Heart right ventricle (tissue), 16 donors: ENCODE results near the gene PODXL2. TPM values are rescaled to one million over a fixed set of nuclear protein-coding genes. Genes with fewer than 3 reads are reported as not detected.

Experiments
- ATAC-seq, 8 donors: fragments of 200-7000 bp; cut with Tn5 transposase; one replicate each; pipeline ENCODE4 v1.9.1; 2020; ENCODE audit warnings: mild to moderate bottlenecking in 8 of 8, moderate library complexity in 8 of 8, moderate number of reproducible peaks in 1 of 8
- DNase-seq, 2 donors: peaks; one replicate each; pipeline ENCODE4 v3.0.0-alpha.2; 2020
- H3K27ac ChIP-seq, 10 donors: fragments of 200-600 bp; sonication (generic) in 2 of 10; one replicate each; pipeline versions ENCODE4 v1.5.0 to v1.8.0; 2020 to 2022; ENCODE audit warnings: mild to moderate bottlenecking in 3 of 10
- H3K27me3 ChIP-seq, 7 donors: fragments of 200-600 bp; one replicate each; pipeline ENCODE4 v1.8.0; 2021 to 2022; ENCODE audit warnings: mild to moderate bottlenecking in 2 of 7
- H3K36me3 ChIP-seq, 9 donors: fragments of 200-600 bp; sonication (generic) in 1 of 9; one replicate each; pipeline versions ENCODE4 v1.5.0 to v1.8.0; 2020 to 2022; ENCODE audit warnings: mild to moderate bottlenecking in 2 of 9
- H3K4me1 ChIP-seq, 9 donors: fragments of 200-600 bp; sonication (generic) in 1 of 9; one replicate each; pipeline versions ENCODE4 v1.5.0 to v1.8.0; 2020 to 2022; ENCODE audit warnings: mild to moderate bottlenecking in 4 of 9
- H3K4me3 ChIP-seq, 10 donors: fragments of 200-600 bp; sonication (generic) in 2 of 10; one replicate each; pipeline versions ENCODE4 v1.5.0 to v1.8.0; 2020 to 2022; ENCODE audit warnings: mild to moderate bottlenecking in 7 of 10, moderate library complexity in 2 of 10
- H3K9me3 ChIP-seq, 11 donors: fragments of 200-600 bp in 10 of 11; sonication (generic) in 2 of 11; one replicate each; pipeline versions ENCODE4 v1.5.0 to v1.8.0; 2013 to 2022; ENCODE audit warnings: mild to moderate bottlenecking in 2 of 11, control low read depth in 1 of 11, moderate library complexity in 1 of 11
- WGBS, 2 donors: extraction: QIAGEN DNeasy Blood & Tissue Kit; methylation state at CpG; one replicate each; pipeline ENCODE4 v1.1.7; 2013; ENCODE audit warnings: inconsistent platforms in 1 of 2; 5-methylcytosine and 5-hydroxymethylcytosine counted together
- intact Hi-C, 10 donors: fragments of 100-400 bp; cut with DNase I; formaldehyde crosslinking; loops; one replicate each; pipeline versions ENCODE4 v1.11.1 to v1.14.2; 2022
- polyA plus RNA-seq, 2 donors: library from polyadenylated mRNA; stranded (reverse); fragments of 200-250 nt; gene quantifications; one replicate each; pipeline ENCODE4 v1.2.3, GENCODE V29; 2013
- total RNA-seq, 10 donors: library from RNA; stranded (reverse); fragmentation: NEBNext Ultra II Directional in 3 of 10; extraction: Animal tissue kit (Norgen Biotek cat#: 25700) in 3 of 10; gene quantifications; one replicate each; pipeline versions ENCODE4 v1.2.1 to v1.2.4, GENCODE V29; 2021 to 2023
- TF ChIP-seq, protein P1 (sequence below), 9 donors: fragments of 200-600 bp; sonication (generic) in 2 of 9; IDR thresholded peaks; one replicate each; pipeline versions ENCODE4 v1.5.0 to v1.8.0; 2021 to 2022; ENCODE audit warnings: antibody characterized with exemption in 9 of 9, mild to moderate bottlenecking in 5 of 9, moderate library complexity in 1 of 9
- donor health status: Arrhythmogenic right ventricular cardiomyopathy.
- donor health status: ischemic (EF 13 %, LVEDD 7.1; RV severe dilation, severe dysfunction).
- donor health status: healthy with polysubstance abuse.
- donor health status: DM: no; HTN: yes; CAD: no.
- donor health status: DM: no; HTN: no; CAD: no.
- donor health status: ischemic (EF 25% LVEDD 6.9; RV normal size, moderate dysfunction).
- donor health status: ischemic (EF 25% LVEDD 5.7; RV mildly dilated, moderate dysfunction).
- donor health status: healthy.
- donor health status: DM: yes; HTN: yes; CAD: no.
- donor health status: Ischemic cardiomyopathy.
- donor health status: ischemic (EF 35%, LVEDD 5.7; RV mildly dilated, moderate dysfunction).
- donor health status: nonischemic (EF 11% LVEDD 7.7; RV severe dilation, severe dysfunction).
- donor health status: DM: yes; HTN: yes; CAD: no.
- donor health status: PGD.
- donor health status: ischemic (EF 29% LVEDD 5.4; RV normal size, mild dysfunction).
- donor health status: nonischemic (EF 23%, LVEDD 6.1; RV moderate dilation, normal function).

PODXL2 gene
- total and polyA plus RNA-seq, 12 donors, result 0.42 to 4.0 (median 1.5) TPM

GRCh38 chr3:127655641-127656040 lies 26.7 kb downstream of the PODXL2 start:
- no peak for DNase-seq
- H3K4me1 ChIP-seq, result peaks cover 0 to 28% (median 4%) of the 10 kb centered on the region in 9 donors
- no peaks in the 10 kb centered on the region for H3K9me3 ChIP-seq
- no peaks in the 10 kb centered on the region for H3K27me3 ChIP-seq
- H3K36me3 ChIP-seq, result no peaks in the 10 kb centered on the region
- H3K4me3 ChIP-seq, result no peak overlapping the region
- intact Hi-C loops, result loop anchor here in 2 of 10 donors (10.0 kb wide), 1 partner anchor 399 kb away; the partner anchor contains the start of gene SEC61A1 (in 2 of the 2)
- no peak for ATAC-seq
- peak overlapping the region in 2 of 10 donors; percentile 3 to 15 for H3K27ac ChIP-seq
- TF ChIP-seq, protein P1, sequence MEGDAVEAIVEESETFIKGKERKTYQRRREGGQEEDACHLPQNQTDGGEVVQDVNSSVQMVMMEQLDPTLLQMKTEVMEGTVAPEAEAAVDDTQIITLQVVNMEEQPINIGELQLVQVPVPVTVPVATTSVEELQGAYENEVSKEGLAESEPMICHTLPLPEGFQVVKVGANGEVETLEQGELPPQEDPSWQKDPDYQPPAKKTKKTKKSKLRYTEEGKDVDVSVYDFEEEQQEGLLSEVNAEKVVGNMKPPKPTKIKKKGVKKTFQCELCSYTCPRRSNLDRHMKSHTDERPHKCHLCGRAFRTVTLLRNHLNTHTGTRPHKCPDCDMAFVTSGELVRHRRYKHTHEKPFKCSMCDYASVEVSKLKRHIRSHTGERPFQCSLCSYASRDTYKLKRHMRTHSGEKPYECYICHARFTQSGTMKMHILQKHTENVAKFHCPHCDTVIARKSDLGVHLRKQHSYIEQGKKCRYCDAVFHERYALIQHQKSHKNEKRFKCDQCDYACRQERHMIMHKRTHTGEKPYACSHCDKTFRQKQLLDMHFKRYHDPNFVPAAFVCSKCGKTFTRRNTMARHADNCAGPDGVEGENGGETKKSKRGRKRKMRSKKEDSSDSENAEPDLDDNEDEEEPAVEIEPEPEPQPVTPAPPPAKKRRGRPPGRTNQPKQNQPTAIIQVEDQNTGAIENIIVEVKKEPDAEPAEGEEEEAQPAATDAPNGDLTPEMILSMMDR (IDR thresholded peaks at IDR 0.05), result no peak
- WGBS, 2 donors, result 78 to 90% methylated on average over 3 of the region's 3 CpGs

- Histone ChIP-seq H3K9me3 (no peaks in the 10 kb centered on the region), H3K27ac (no peak overlapping the region), H3K4me1 (peaks cover 0 to 37% (median 4%) of the 10 kb centered on the region in 9 donors), H3K36me3 (no peaks in the 10 kb centered on the region), H3K27me3 (no peaks in the 10 kb centered on the region), H3K4me3 (no peak overlapping the region)
- TF ChIP-seq, protein P1 (IDR thresholded peaks at IDR 0.05), result no peak
- ATAC-seq, result no peak
- intact Hi-C loops, result loop anchor here in 2 of 10 donors (10.0 kb wide), 1 partner anchor 398 kb away; the partner anchor contains the start of gene SEC61A1 (in 2 of the 2)
- 92% methylated on average over 8 of the region's 8 CpGs for WGBS, 2 donors
- no peak for DNase-seq
Observed at GRCh38 chr3:127656906-127657305, 27.9 kb downstream of the PODXL2 start.

- Histone ChIP-seq H3K36me3 (no peaks in the 10 kb centered on the region), H3K4me3 (no peak overlapping the region), H3K4me1 (peaks cover 0 to 32% (median 0%) of the 10 kb centered on the region in 9 donors), H3K27me3 (no peaks in the 10 kb centered on the region), H3K9me3 (no peaks in the 10 kb centered on the region), H3K27ac (no peak overlapping the region)
- no peak for ATAC-seq
- TF ChIP-seq, protein P1 (IDR thresholded peaks at IDR 0.05), result no peak
- 68 to 71% methylated on average over 1 of the region's 1 CpG for WGBS, 2 donors
- intact Hi-C loops, result loop anchor here in 2 of 10 donors (10.0 kb wide), 1 partner anchor 397 kb away; the partner anchor contains the start of gene SEC61A1 (in 2 of the 2)
- no peak for DNase-seq
Observed at GRCh38 chr3:127658234-127658633, 29.2 kb downstream of the PODXL2 start.

- intact Hi-C loops, result no loop called here
- WGBS, 2 donors, result 97% methylated on average over 10 of the region's 10 CpGs
- TF ChIP-seq, protein P1 (IDR thresholded peaks at IDR 0.05), result no peak
- no peaks in the 10 kb centered on the region for H3K27me3 ChIP-seq
- peaks cover 0 to 28% (median 0%) of the 10 kb centered on the region in 9 donors for H3K4me1 ChIP-seq
- no peaks in the 10 kb centered on the region for H3K36me3 ChIP-seq
- H3K9me3 ChIP-seq, result no peaks in the 10 kb centered on the region
- no peak for DNase-seq
- no peak overlapping the region for H3K4me3 ChIP-seq
- no peak overlapping the region for H3K27ac ChIP-seq
- no peak for ATAC-seq
Observed at GRCh38 chr3:127660621-127661251, 31.8 kb downstream of the PODXL2 start.
